Activated T-cell treated with anti-CD3 and anti-CD28 coated beads for 4 hours (primary cell): ENCODE data around the gene CDA.

Experiments used
- DNase-seq: peaks from one replicate; pipeline ENCODE4 v3.0.0-alpha.2; 2020

Gene CDA

GRCh38 chr1:20588634-20589225 is at the start of gene CDA:
Gene CDA, plus strand, starts transcription at chr1:20589097. Its CDS starts 33 bp downstream, at chr1:20589130.
- no peak for DNase-seq

- DNase-seq, result no peak
Observed at GRCh38 chr1:20540281-20540680, 48.6 kb upstream of the CDA start.

DNA sequence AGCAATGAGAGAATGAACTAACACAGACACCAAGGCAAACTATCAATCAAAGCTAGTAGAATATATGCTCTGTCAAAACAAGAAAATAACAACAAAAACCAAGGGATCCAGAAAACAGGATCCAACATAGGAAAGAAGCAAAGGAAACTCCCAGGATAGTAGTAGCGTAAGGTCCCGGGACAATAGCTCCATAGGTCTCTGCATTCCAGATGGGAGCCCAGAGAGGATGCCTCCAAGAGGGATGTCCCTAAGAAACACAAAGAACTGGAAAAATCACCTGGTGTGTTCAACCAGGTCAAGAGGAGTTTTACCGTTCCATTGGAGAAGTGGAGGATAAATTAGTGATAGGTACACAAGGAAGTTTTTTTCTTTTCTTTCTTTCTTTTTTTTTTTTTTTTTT is 42.3 kb upstream of the CDA start:
- DNase-seq, result no peak

- DNase-seq, result no peak
Observed at GRCh38 chr1:20551161-20551560, 37.7 kb upstream of the CDA start.

DNA sequence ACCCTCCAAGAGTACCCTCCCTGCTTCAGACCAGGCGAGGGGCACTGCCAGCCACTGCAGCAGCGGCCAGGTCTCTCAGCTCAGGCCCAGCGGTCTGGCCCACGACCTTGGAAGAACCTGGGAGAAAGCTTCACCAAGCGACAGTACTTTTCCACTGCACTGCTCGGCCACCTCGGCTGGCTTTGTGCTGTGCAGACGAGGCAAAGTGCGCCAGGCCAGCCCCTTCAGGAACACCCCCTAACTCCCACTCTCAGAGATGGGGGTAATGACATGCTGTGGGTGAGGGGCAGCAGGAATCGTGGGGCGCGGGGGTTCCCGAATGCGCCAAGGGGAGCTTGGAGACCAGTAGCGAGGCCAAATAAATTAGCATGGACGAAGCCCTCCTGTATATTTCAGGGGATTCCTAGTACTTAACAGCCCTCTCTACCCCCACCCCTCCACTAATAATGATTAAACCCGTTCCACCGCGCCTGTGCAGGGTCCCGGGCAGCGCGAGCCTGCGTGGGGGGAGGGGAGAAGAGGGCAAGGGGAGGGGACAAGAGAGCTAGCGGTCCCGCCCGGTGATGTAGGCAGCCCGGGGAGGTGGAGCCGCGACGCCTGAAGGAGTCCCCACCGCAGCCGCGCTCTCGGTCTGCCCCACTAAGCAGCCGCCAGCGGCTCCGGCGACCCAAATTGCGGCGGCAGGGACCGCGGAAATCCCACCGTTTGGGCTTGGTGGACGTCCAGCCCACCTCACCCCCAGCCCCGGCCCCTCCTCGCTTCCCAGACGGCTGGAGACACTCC is 36.8 kb upstream of the CDA start, which contains the start of gene FAM43B:
TSS of gene FAM43B (plus strand) at position 629 of the 783 bp plus-strand sequence. CDS start 401 bp downstream, outside the sequence.
- no peak for DNase-seq

GRCh38 chr1:20552728-20553445 is 36.0 kb upstream of the CDA start:
- DNase-seq, result no peak

DNA sequence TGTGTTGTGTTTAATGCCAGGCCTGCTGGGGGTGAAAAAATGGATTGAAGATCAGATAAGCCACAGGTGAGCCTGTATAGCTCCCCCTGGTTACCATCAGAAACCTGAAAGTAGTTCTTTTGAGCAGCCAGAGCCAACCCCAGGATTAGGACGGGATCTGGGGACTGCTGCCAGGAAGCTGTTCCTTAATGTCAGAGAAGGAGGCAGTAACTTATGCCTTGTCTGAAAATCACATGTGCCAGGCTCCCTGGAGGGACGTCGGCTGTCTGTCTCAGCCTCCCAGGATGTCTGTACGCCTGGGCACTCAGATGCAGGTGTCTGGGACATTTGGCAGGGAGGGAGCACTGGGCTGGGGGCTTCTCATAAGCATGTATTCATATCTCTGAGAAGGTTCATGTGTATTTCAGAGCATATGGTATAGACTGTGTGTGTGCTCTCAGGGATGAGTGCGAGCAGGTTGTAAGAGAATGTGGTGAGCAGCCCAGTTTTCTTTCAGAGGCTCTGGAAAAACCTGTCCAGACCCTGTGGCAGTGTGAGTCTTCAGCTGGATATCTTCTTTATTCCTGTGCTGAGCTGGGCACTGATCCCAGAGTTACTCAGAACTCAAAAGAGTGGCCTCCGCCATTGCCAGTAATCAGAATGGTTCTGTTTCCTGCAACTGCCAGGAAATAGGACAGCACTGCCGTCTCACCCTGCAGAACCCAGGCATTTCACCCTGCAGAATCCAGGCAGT is 33.7 kb upstream of the CDA start:
- no peak for DNase-seq

GRCh38 chr1:20555758-20556120 is 33.2 kb upstream of the CDA start:
- DNase-seq, result no peak

DNA sequence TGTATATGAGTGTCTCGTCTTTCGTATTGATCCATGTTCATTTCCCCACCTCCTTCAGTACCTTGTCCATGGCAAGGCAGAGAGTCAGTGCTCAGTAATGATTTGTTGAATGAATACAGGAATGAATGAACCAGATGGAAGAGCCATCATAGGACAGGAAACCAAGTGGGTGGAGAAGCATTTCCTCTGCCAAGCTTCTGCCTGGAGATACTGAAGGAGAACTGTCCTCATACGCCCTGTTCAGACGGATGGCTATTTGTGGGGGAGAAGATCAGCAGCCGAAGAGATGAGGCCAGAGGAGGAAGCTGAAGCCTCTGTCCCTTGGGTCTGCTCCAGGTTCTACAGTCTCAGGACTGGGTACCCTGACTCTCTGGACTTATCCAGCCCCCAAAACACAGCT is 30.7 kb upstream of the CDA start:
- no peak for DNase-seq

- no peak for DNase-seq
Observed at GRCh38 chr1:20560966-20561365, 27.9 kb upstream of the CDA start.

DNA sequence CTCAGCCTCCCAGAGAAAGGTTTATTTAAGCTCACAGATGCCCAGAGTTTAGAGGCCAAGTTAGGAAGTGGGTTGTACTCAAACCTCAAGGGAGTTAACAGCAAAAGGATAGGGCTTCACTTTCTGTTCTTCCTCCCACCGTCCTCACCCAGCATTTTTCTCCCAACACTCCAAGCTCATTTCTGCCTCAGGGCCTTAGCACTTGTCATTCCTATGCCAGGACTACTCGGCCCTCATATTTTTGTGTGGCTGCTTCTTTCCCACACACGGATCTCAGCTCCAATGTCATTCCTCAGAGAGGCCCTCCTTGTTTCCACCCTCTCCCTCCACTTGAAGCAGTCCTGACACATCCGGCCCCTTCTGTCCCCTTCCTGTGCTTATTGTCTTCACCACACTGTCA is 23.7 kb upstream of the CDA start:
- DNase-seq, result no peak

GRCh38 chr1:20569523-20570098 is 19.3 kb upstream of the CDA start:
- DNase-seq, result no peak

DNA sequence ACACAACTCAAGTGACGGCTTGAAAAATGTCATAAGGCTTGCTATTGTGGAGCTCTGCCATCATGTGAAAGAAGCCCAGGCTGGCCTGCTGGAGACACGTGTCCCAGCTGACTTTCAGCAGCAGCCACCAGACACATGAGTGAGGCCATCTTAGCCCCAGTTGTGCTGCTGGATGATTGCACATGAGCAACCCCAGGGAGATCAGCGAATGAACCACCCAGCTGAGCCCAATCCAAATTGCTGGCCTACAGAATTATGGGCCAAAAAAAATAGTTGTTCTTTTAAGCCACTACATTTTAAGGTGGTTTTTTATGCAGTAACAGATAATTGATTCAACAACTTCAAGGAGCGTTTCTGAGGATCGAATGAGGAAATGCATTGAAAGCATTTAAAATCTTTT is 17.5 kb upstream of the CDA start:
- DNase-seq, result no peak

DNA sequence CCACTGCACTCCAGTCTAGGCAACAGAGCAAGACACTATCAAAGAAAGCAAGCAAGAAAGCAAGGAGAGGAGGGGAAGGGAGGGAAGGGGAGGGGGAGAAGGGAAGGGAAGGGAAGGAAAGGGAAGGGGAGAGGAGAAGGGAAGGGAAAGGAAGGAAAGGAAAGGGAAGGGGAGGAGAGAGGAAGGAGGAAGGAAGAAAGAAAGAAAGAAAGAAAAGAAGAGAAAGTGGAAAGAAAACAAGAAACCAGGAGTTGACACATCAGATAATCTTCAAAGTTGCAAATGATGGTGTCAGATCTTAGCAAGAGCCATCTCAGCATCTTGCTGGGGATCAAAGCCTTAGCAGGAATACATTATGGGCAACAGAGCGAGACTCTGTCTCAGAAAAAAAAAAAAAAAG is 14.9 kb upstream of the CDA start:
- DNase-seq, result no peak

DNA sequence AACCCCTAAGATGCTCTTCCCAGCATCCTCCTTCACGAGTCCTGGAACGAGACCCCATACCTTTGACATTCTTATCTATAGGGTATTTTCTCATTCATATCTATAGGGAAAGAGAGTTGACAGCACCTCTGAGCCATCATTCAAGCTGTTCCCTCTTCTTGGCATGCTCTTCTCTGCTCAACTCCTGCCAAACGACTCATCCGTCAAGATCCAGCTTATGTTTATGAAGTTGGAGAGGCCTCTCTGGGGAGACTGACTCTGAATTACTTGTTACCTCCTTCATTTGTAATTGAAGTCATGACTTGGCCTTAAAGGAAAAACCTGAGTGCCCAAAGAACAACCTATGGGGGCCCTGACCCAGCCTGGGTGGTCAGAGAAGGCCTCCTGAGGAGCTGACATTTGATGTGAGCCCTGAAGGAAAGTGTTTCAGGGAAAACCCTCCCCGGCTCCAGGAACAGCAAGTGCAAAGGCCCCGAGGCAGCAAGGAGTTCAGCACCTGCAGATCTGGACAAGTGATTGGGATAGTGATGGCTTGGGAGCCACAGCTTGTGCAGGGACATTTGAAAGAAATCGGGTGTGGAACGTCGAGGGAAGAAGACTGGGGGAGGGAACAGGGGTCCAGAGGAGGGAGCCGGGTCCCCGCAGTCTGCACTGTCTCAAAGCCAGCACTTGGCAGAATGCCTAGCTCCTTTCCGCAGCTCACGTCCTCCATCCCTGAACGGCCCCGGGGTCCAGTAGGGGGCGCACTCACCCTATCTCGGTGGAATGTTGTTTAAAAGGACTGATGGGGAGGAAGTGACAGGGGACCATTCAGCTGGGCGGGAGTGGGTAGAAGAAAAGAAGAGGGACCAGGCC is 14.0 kb upstream of the CDA start:
- peak; percentile 50 for DNase-seq

DNA sequence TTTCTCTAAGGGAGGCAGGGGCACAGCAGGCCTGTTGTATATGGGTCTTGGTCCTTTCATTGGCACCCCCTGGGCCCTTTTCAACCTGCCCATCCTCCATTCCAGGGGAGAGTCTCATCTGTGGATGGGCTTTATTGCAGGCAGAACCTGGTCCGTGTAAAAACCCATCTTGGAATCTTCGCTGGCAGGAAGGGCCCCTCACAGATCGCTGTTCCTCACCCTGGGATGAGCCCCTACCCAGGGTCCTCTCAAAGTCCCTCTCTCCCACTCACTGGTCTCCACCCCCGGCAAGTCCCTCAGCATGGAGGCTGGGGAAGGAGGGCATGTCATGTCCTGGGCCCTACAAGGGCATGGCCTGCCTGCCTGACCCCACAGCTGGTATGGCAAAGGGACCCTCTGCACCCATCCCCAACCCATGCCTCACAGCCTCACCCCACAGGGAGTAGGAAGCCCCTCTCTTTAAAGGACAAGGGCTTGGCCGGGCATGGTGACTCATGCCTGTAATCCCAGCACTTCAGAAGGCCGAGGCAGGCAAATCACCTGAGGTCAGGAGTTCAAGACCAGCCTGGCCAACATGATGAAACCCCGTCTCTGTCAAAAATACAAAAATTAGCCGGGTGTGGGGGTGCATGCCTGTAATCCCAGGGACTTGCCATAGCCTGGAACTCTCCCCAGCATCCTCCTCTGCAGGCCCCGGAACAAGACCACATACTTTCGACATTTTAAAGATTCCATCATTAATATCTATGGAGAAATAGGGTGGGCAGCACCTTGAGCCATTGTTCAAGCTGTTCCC is 13.2 kb upstream of the CDA start:
- DNase-seq, result no peak

GRCh38 chr1:20578062-20578461 is 10.8 kb upstream of the CDA start:
- no peak for DNase-seq

DNA sequence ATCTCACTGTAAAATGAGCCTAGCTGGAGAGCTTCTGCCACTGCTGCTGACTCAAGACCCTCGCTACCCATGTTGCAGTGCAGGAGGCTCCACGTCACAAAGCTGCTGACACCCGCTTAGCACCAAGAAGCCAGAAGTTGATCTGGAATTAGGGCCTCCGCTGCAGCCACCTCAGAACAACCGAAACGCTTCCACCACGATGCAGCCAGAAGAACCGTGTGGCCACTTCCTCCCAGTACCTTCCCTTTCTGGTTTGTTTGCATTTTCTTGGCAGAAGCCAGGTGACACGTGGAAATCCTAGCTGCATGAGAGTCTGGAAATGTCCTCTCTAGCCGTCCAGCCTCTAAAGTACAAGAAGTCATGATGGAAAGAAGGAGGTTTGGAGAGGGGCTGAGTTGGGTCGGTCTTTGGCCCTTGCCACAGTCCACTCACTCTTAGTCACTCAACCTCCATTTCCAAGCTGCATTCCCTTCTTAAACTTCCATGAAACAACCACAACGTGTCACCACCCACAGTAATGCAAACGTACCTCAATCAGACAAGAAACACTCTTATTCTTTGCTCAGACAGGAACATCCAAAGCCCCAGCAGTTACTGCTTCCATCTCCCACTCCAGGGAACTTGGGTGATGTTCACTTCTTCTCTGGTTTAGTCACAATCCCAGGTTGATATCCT is 10.0 kb upstream of the CDA start:
- DNase-seq, result no peak

- no peak for DNase-seq
Observed at GRCh38 chr1:20584890-20585289, 4.0 kb upstream of the CDA start.

GRCh38 chr1:20586953-20587660 is 1.8 kb upstream of the CDA start:
- DNase-seq, result no peak
